HepG2 (cell line): Measurements from ENCODE around the gene IGF2BP3. TPM values are rescaled to one million over a fixed set of nuclear protein-coding genes. Genes with fewer than 3 reads are reported as not detected.

ENCODE experiments used
- GLI4 ChIP-seq: sonication (generic); formaldehyde crosslinking; IDR thresholded peaks from 2 replicates; pipeline ENCODE4 v1.5.1; 2020; ENCODE audit warnings: missing genetic modification reagents, mild to moderate bottlenecking, moderate library complexity, borderline replicate concordance
- JUN ChIP-seq: sonication (generic); formaldehyde crosslinking; IDR thresholded peaks from 2 replicates; pipeline ENCODE4 v1.4.0; 2020; ENCODE audit warnings: mild to moderate bottlenecking, missing genetic modification reagents
- MAX ChIP-seq: IDR thresholded peaks from 2 replicates; pipeline ENCODE4 v1.6.1; 2012; ENCODE audit warnings: inconsistent platforms
- MBNL3 ChIP-seq: fragments of 250-450 bp; sonication (Bioruptor Pico); conservative IDR thresholded peaks from 2 replicates; pipeline ENCODE4 v1.8.0; 2022; ENCODE audit warnings: mild to moderate bottlenecking, inconsistent platforms
- PTBP1 ChIP-seq: fragments of 200-400 bp; formaldehyde crosslinking; IDR thresholded peaks from 2 replicates; pipeline ENCODE4 v1.6.1; 2018; ENCODE audit warnings: low read length, low read depth; ENCODE audit not compliant: poor library complexity, severe bottlenecking
- RBM22 ChIP-seq: fragments of 200-400 bp; formaldehyde crosslinking; optimal IDR thresholded peaks from 2 replicates; pipeline ENCODE3; 2017; ENCODE audit warnings: mild to moderate bottlenecking, low read length, moderate library complexity
- SOX6 ChIP-seq, 2 experiments: fragments of 450-650 bp in 1 of 2; sonication (generic) in 1 of 2; formaldehyde crosslinking in 1 of 2; IDR thresholded peaks; 2 replicates each; pipeline versions ENCODE4 v1.4.0 to v1.6.1; 2017 to 2020; ENCODE audit warnings: antibody characterized with exemption in 1 of 2, mild to moderate bottlenecking in 1 of 2, missing genetic modification reagents in 1 of 2
- STAT6 ChIP-seq: sonication (generic); formaldehyde crosslinking; IDR thresholded peaks from 2 replicates; pipeline ENCODE4 v1.4.0; 2020; ENCODE audit warnings: missing genetic modification reagents, mild to moderate bottlenecking, borderline replicate concordance
- SYNCRIP ChIP-seq: fragments of 200-400 bp; formaldehyde crosslinking; IDR thresholded peaks from 2 replicates; pipeline ENCODE4 v1.6.1; 2018; ENCODE audit warnings: mild to moderate bottlenecking, low read depth, low read length; ENCODE audit not compliant: insufficient read depth
- TEAD3 ChIP-seq: optimal IDR thresholded peaks from 2 replicates; pipeline ENCODE3; 2016; ENCODE audit warnings: borderline replicate concordance
- TEF ChIP-seq: sonication (generic); formaldehyde crosslinking; IDR thresholded peaks from 2 replicates; pipeline ENCODE4 v1.5.0; 2020; ENCODE audit warnings: missing genetic modification reagents
- TOE1 ChIP-seq: sonication (generic); formaldehyde crosslinking; IDR thresholded peaks from 2 replicates; pipeline ENCODE4 v1.4.0; 2020; ENCODE audit warnings: mild to moderate bottlenecking, missing genetic modification reagents
- ZKSCAN5 ChIP-seq: sonication (generic); formaldehyde crosslinking; IDR thresholded peaks from 2 replicates; pipeline ENCODE4 v1.5.1; 2020; ENCODE audit warnings: mild to moderate bottlenecking, missing genetic modification reagents
- ZNF205 ChIP-seq: IDR thresholded peaks from 2 replicates; pipeline ENCODE4 v1.6.1; 2018; ENCODE audit warnings: missing biosample characterization, missing genetic modification reagents
- ZNF24 ChIP-seq: fragments of 450-650 bp; IDR thresholded peaks from 2 replicates; pipeline ENCODE4 v1.6.1; 2017; ENCODE audit warnings: antibody characterized with exemption, mild to moderate bottlenecking
- ZNF281 ChIP-seq: sonication (generic); formaldehyde crosslinking; IDR thresholded peaks from 2 replicates; pipeline ENCODE4 v1.4.0; 2020; ENCODE audit warnings: missing genetic modification reagents, borderline replicate concordance
- ZNF674 ChIP-seq: sonication (generic); formaldehyde crosslinking; IDR thresholded peaks from 2 replicates; pipeline ENCODE4 v1.5.0; 2020; ENCODE audit warnings: low read depth, mild to moderate bottlenecking, missing genetic modification reagents
- ZNF720 ChIP-seq: sonication (generic); formaldehyde crosslinking; IDR thresholded peaks from 2 replicates; pipeline ENCODE4 v1.4.0; 2020; ENCODE audit warnings: missing genetic modification reagents
- ZNF747 ChIP-seq: sonication (generic); formaldehyde crosslinking; IDR thresholded peaks from 2 replicates; pipeline ENCODE4 v1.8.1; 2023; ENCODE audit warnings: missing genetic modification reagents, mild to moderate bottlenecking, borderline replicate concordance
- ZNF790 ChIP-seq: sonication (generic); formaldehyde crosslinking; IDR thresholded peaks from 2 replicates; pipeline ENCODE4 v1.8.0; 2022; ENCODE audit warnings: missing genetic modification reagents, mild to moderate bottlenecking, borderline replicate concordance
- ZNF850 ChIP-seq: sonication (generic); formaldehyde crosslinking; conservative IDR thresholded peaks from 2 replicates; pipeline ENCODE4 v1.9.0; 2021; ENCODE audit warnings: mild to moderate bottlenecking, missing genetic modification reagents
- polyA plus RNA-seq, 8 experiments: library from polyadenylated mRNA; depleted of rRNA in 3 of 8; stranded (reverse) in 7 of 8; unstranded in 1 of 8; fragments of >200 nt; fragmentation: Illumina TruSeq in 4 of 8; extraction: Trizol in 4 of 8; gene quantifications; 2 replicates each; pipeline versions ENCODE4 v1.2.1 to v1.2.3, GENCODE V29; 2011 to 2016; ENCODE audit warnings: low read depth in 4 of 8, missing spikeins in 1 of 8, mixed read lengths in 1 of 8; ENCODE audit not compliant: insufficient read depth in 1 of 8
- total RNA-seq, 5 experiments: library from RNA; depleted of rRNA; stranded (reverse); fragments of >200 nt; fragmentation: Illumina TruSeq; extraction: Trizol; gene quantifications; 2 replicates each; pipeline ENCODE4 v1.2.3, GENCODE V29; 2016; ENCODE audit warnings: low read depth in 1 of 5

The IGF2BP3 gene
- total and polyA plus RNA-seq, 2 of the 13 experiments (the other 11 are each of a cell fraction or from before 2014, with no cell fraction given): 37.7 to 39.5 TPM

GRCh38 chr7:23474094-23474828 lies 4.0 kb upstream of the IGF2BP3 start (continued):
- TF ChIP-seq ZNF747 (CRISPR knock-in tag): peak; percentile 64; the same call in 1 of the 2 replicates
- TF ChIP-seq ZNF850 (CRISPR knock-in tag): peak; percentile 61; the same call in 1 of the 2 replicates
- TF ChIP-seq SYNCRIP: no peak
- TF ChIP-seq MAX: peak; percentile 97
- TF ChIP-seq ZNF281 (CRISPR knock-in tag): peak; percentile 94
- TF ChIP-seq ZNF674: peak; percentile 82; the same call in 1 of the 2 replicates
- TF ChIP-seq ZNF790 (CRISPR knock-in tag): peak; percentile 7; the same call in 1 of the 2 replicates
- no peak for TF ChIP-seq ZKSCAN5
- peak; percentile 37; the same call in 1 of the 2 replicates for TF ChIP-seq GLI4 (CRISPR knock-in tag)
- no peak for TF ChIP-seq MBNL3 (CRISPR knock-in tag)
- TF ChIP-seq ZNF24: no peak
- no peak for TF ChIP-seq ZNF720 (CRISPR knock-in tag)
- TF ChIP-seq SOX6 (IDR thresholded peaks at IDR 0.05): no peak
- peak; percentile 72 for TF ChIP-seq SOX6 (CRISPR knock-in tag; IDR thresholded peaks at IDR 0.05)
- TF ChIP-seq ZNF205: no peak
- TF ChIP-seq TEAD3 (CRISPR knock-in tag): no peak
- TF ChIP-seq PTBP1: no peak
- peak; percentile 87 for TF ChIP-seq STAT6 (CRISPR knock-in tag)
- no peak for TF ChIP-seq RBM22
- TF ChIP-seq TOE1 (CRISPR knock-in tag): no peak
- no peak for TF ChIP-seq TEF (CRISPR knock-in tag)
- no peak for TF ChIP-seq JUN (CRISPR knock-in tag)
